ENCODE measurements around the gene ACSBG1. TPM values are rescaled to one million over a fixed set of nuclear protein-coding genes. Genes with fewer than 3 reads are reported as not detected.

The ACSBG1 gene
- total RNA-seq, 2 donors from 2014 or later = 0.05 to 1.1 TPM

GRCh38 chr15:78201281-78202190 lies 32.8 kb downstream of the ACSBG1 start:
- H3K36me3 Mint-ChIP-seq (ENCODE audit: low read depth) = peaks cover 2% of the 10 kb centered on the region
- ATAC-seq (no peak), DNase-seq (no peak)
- no peaks in the 10 kb centered on the region for H3K9me3 ChIP-seq (ENCODE audit: control insufficient read depth, low read length, poor library complexity, severe bottlenecking)
- peaks cover 2% of the 10 kb centered on the region for H3K4me1 Mint-ChIP-seq
- no peak overlapping the region for H3K4me3 Mint-ChIP-seq
- H3K27ac Mint-ChIP-seq = peak overlapping the region; percentile 56
- peaks cover 27% of the 10 kb centered on the region for H3K27me3 Mint-ChIP-seq

- H3K36me3 Mint-ChIP-seq (ENCODE audit: low read depth) = peaks cover 2% of the 10 kb centered on the region
- no peaks in the 10 kb centered on the region for H3K9me3 ChIP-seq (ENCODE audit: control insufficient read depth, low read length, poor library complexity, severe bottlenecking)
Measured at GRCh38 chr15:78200276-78200930, 34.0 kb downstream of the ACSBG1 start.

GRCh38 chr15:78197632-78198031 lies 36.7 kb downstream of the ACSBG1 start:
- ATAC-seq (no peak), DNase-seq (no peak)
- no peaks in the 10 kb centered on the region for H3K9me3 ChIP-seq (ENCODE audit: control insufficient read depth, low read length, poor library complexity, severe bottlenecking)
- peaks cover 2% of the 10 kb centered on the region for H3K36me3 Mint-ChIP-seq (ENCODE audit: low read depth)
- peaks cover 15% of the 10 kb centered on the region for H3K27me3 Mint-ChIP-seq
- H3K4me3 Mint-ChIP-seq = no peak overlapping the region
- no peak overlapping the region for H3K27ac Mint-ChIP-seq
- peaks cover 4% of the 10 kb centered on the region for H3K4me1 Mint-ChIP-seq

More at GRCh38 chr15:78200276-78200930, 34.0 kb downstream of the ACSBG1 start:
- H3K4me3 Mint-ChIP-seq = no peak overlapping the region
- no peak overlapping the region for H3K27ac Mint-ChIP-seq
- H3K4me1 Mint-ChIP-seq = peaks cover 6% of the 10 kb centered on the region
- H3K27me3 Mint-ChIP-seq = peaks cover 27% of the 10 kb centered on the region
- ATAC-seq = no peak
- no peak for DNase-seq

- no peaks in the 10 kb centered on the region for H3K9me3 ChIP-seq (ENCODE audit: control insufficient read depth, low read length, poor library complexity, severe bottlenecking)
- ATAC-seq (peak; percentile 80), DNase-seq (peak; percentile 23 to 33 (median 32))
- Mint-ChIP-seq H3K27me3 (no peaks in the 10 kb centered on the region), H3K4me1 (peaks cover 4% of the 10 kb centered on the region), H3K4me3 (no peak overlapping the region), H3K36me3 (ENCODE audit: low read depth) (no peaks in the 10 kb centered on the region), H3K27ac (no peak overlapping the region)
Measured at GRCh38 chr15:78195735-78196201, 38.6 kb downstream of the ACSBG1 start.

- H3K27me3 Mint-ChIP-seq = no peaks in the 10 kb centered on the region
- H3K36me3 Mint-ChIP-seq (ENCODE audit: low read depth) = no peaks in the 10 kb centered on the region
- ATAC-seq = no peak
- no peak overlapping the region for H3K4me3 Mint-ChIP-seq
- H3K4me1 Mint-ChIP-seq = peaks cover 4% of the 10 kb centered on the region
- no peak for DNase-seq
- H3K27ac Mint-ChIP-seq = no peak overlapping the region
- H3K9me3 ChIP-seq (ENCODE audit: control insufficient read depth, low read length, poor library complexity, severe bottlenecking) = no peaks in the 10 kb centered on the region
Measured at GRCh38 chr15:78194568-78194925, 39.8 kb downstream of the ACSBG1 start.

- DNase-seq (no peak), ATAC-seq (no peak)
- Mint-ChIP-seq H3K27me3 (no peaks in the 10 kb centered on the region), H3K4me3 (no peak overlapping the region), H3K36me3 (ENCODE audit: low read depth) (no peaks in the 10 kb centered on the region), H3K4me1 (peaks cover 4% of the 10 kb centered on the region), H3K27ac (no peak overlapping the region)
- no peaks in the 10 kb centered on the region for H3K9me3 ChIP-seq (ENCODE audit: control insufficient read depth, low read length, poor library complexity, severe bottlenecking)
Measured at GRCh38 chr15:78193731-78194567, 40.4 kb downstream of the ACSBG1 start.

- H3K9me3 ChIP-seq (ENCODE audit: control insufficient read depth, low read length, poor library complexity, severe bottlenecking) = no peaks in the 10 kb centered on the region
- Mint-ChIP-seq H3K27me3 (no peaks in the 10 kb centered on the region), H3K27ac (no peak overlapping the region), H3K36me3 (ENCODE audit: low read depth) (no peaks in the 10 kb centered on the region), H3K4me3 (no peak overlapping the region), H3K4me1 (peaks cover 4% of the 10 kb centered on the region)
- no peak for DNase-seq
- ATAC-seq = no peak
Measured at GRCh38 chr15:78192826-78193594, 41.4 kb downstream of the ACSBG1 start.

- peak overlapping the region; percentile 6 for H3K27ac Mint-ChIP-seq
- H3K4me1 Mint-ChIP-seq = no peaks in the 10 kb centered on the region
- no peak overlapping the region for H3K4me3 Mint-ChIP-seq
- peaks cover 4% of the 10 kb centered on the region for H3K36me3 Mint-ChIP-seq (ENCODE audit: low read depth)
- H3K9me3 ChIP-seq (ENCODE audit: control insufficient read depth, low read length, poor library complexity, severe bottlenecking) = no peaks in the 10 kb centered on the region
- ATAC-seq (no peak), DNase-seq (no peak)
- H3K27me3 Mint-ChIP-seq = peaks cover 8% of the 10 kb centered on the region
Measured at GRCh38 chr15:78182821-78183220, 51.5 kb downstream of the ACSBG1 start.

GRCh38 chr15:78182336-78182700 lies 52.0 kb downstream of the ACSBG1 start:
- peaks cover 4% of the 10 kb centered on the region for H3K36me3 Mint-ChIP-seq (ENCODE audit: low read depth)
- DNase-seq (no peak), ATAC-seq (no peak)
- H3K4me1 Mint-ChIP-seq = no peaks in the 10 kb centered on the region
- no peaks in the 10 kb centered on the region for H3K9me3 ChIP-seq (ENCODE audit: control insufficient read depth, low read length, poor library complexity, severe bottlenecking)
- H3K4me3 Mint-ChIP-seq = no peak overlapping the region
- H3K27ac Mint-ChIP-seq = peak overlapping the region; percentile 6
- H3K27me3 Mint-ChIP-seq = peaks cover 8% of the 10 kb centered on the region

- Mint-ChIP-seq H3K4me1 (peaks cover 6% of the 10 kb centered on the region), H3K27ac (no peak overlapping the region), H3K36me3 (ENCODE audit: low read depth) (peaks cover 4% of the 10 kb centered on the region), H3K4me3 (no peak overlapping the region), H3K27me3 (peaks cover 8% of the 10 kb centered on the region)
- H3K9me3 ChIP-seq (ENCODE audit: control insufficient read depth, low read length, poor library complexity, severe bottlenecking) = no peaks in the 10 kb centered on the region
- no peak for ATAC-seq
- DNase-seq = no peak
Measured at GRCh38 chr15:78179906-78180305, 54.5 kb downstream of the ACSBG1 start.

- ATAC-seq (no peak), DNase-seq (no peak)
- H3K4me1 Mint-ChIP-seq = peaks cover 12% of the 10 kb centered on the region
- H3K36me3 Mint-ChIP-seq (ENCODE audit: low read depth) = peaks cover 6% of the 10 kb centered on the region
- H3K27ac Mint-ChIP-seq = no peak overlapping the region
- H3K4me3 Mint-ChIP-seq = no peak overlapping the region
- no peaks in the 10 kb centered on the region for H3K9me3 ChIP-seq (ENCODE audit: control insufficient read depth, low read length, poor library complexity, severe bottlenecking)
- H3K27me3 Mint-ChIP-seq = peaks cover 8% of the 10 kb centered on the region
Measured at GRCh38 chr15:78179286-78179840, 55.0 kb downstream of the ACSBG1 start.

- H3K9me3 ChIP-seq (ENCODE audit: control insufficient read depth, low read length, poor library complexity, severe bottlenecking) = no peaks in the 10 kb centered on the region
- H3K27ac Mint-ChIP-seq = no peak overlapping the region
- ATAC-seq (no peak), DNase-seq (no peak)
- H3K4me1 Mint-ChIP-seq = peaks cover 21% of the 10 kb centered on the region
- H3K4me3 Mint-ChIP-seq = no peak overlapping the region
- peaks cover 4% of the 10 kb centered on the region for H3K36me3 Mint-ChIP-seq (ENCODE audit: low read depth)
- peaks cover 6% of the 10 kb centered on the region for H3K27me3 Mint-ChIP-seq
Measured at GRCh38 chr15:78178064-78178463, 56.3 kb downstream of the ACSBG1 start.

Measured in T-helper 17 cell (primary cell).